AG10803 (cell line): ENCODE measurements around the gene CCDC157.
"Not testable (repeated sequence)": the region's sequence is repeated elsewhere in the genome, so short reads cannot be mapped to it uniquely, and the experiment has no call there.

Source experiments
- DNase-seq: peaks from one replicate; pipeline ENCODE4 v3.0.0; 2010; ENCODE audit warnings: low read depth
- H3K4me3 ChIP-seq: 2 replicates; pipeline ENCODE4 v1.5.1; 2011; ENCODE audit warnings: mild to moderate bottlenecking, low read length, control low read depth
- TF ChIP-seq, protein P1 (sequence below): conservative IDR thresholded peaks from 2 replicates; pipeline ENCODE4 v1.5.1; 2011; ENCODE audit warnings: mild to moderate bottlenecking, low read length, control low read depth, inconsistent platforms

Gene CCDC157

DNA sequence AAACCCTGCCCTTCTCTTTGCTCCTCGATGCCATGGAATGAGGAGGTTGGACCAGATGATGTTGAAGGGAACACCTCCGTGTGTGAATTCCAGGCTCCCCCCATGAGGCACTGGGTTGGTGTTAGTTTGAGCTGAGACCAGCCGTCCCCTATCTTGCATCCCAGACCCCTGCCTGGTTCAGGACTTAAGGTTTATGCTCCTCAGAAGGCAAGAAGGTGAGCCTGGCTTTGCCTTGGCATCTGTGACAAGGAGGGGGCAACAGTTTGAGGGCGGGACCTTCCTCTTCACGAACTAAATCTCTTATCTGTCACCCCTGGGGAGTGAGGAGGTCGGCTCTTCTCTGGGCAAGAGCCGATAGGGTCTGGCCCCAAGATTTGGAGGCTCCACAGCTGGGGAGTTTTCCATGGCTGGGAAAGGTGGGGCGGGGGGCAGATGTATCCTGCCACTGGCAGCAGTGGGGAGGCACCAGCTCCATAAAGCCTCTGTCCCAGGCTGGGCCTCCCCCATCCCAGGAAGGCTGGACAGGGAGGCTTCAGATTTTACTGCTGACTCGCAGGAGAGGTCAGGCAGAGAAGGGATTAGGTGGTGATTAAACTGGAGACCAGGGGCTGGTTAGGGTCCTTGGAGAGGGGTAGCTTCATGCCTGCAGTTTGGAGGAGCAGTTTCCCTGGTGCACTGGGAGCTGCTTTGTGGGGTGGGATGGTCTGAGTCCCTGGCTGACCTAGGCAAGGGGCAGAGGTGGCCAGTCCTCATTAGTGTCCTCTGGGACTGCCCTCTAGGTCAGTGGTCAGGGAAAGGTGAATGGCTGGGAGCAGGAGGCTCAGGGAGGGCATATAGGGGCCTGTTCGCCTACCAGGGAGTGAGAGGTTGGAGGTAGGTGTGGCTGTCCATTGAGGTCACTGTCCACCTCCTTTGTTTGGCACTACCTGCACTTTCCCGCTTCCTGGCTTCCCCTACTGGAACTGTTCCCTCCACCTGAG is 41.1 kb downstream of the CCDC157 start:
- TF ChIP-seq, protein P1, sequence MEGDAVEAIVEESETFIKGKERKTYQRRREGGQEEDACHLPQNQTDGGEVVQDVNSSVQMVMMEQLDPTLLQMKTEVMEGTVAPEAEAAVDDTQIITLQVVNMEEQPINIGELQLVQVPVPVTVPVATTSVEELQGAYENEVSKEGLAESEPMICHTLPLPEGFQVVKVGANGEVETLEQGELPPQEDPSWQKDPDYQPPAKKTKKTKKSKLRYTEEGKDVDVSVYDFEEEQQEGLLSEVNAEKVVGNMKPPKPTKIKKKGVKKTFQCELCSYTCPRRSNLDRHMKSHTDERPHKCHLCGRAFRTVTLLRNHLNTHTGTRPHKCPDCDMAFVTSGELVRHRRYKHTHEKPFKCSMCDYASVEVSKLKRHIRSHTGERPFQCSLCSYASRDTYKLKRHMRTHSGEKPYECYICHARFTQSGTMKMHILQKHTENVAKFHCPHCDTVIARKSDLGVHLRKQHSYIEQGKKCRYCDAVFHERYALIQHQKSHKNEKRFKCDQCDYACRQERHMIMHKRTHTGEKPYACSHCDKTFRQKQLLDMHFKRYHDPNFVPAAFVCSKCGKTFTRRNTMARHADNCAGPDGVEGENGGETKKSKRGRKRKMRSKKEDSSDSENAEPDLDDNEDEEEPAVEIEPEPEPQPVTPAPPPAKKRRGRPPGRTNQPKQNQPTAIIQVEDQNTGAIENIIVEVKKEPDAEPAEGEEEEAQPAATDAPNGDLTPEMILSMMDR, result no peak
- H3K4me3 ChIP-seq, result peak overlapping the region; percentile 83
- no peak for DNase-seq

DNA sequence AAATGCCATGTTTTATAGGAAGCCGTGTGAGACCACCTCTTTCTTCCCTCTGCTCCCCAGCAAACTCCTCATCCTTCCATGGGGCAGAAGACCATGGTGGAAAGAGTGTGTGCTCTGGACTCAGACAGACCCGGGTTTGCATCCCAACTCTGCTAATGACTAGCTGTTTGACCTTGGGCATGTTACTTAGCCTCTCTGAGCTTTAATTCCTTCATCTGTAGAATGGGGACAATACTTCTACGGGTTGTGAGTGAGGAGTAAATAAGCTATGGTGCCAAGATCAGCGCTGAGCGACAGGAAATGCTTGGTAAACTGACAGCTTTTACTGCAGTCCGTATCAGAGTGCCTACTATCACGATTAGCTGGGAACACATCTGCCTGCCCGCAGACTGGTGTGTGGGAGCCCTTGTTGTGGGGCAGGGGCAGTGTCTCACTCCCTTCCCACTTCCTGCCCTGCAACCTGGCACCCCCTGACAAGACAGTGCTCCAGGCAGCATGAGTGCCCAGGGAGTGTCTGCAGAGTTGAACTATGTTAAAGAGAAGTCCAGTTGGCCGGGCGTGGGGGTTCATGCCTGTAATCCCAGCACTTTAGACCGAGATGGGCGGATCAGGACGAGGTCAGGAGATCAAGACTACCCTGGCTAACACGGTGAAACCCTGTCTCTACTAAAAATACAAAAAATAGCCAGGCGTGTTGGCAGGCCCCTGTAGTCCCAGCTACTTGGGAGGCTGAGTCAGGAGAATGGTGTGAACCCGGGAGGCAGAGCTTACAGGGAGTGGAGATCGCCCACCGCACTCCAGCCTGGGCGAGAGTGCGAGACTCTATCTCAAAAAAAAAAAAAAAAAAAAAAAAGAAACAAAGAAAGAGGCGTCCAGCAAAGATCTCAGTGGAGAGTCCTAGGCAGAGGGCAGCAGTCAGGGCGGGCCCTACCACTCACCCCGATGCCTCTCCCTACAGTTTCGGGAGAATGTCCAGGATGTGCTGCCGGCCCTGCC is 42.2 kb downstream of the CCDC157 start:
- peak overlapping the region; percentile 83; the same call in 1 of the 2 replicates for H3K4me3 ChIP-seq
- no peak for DNase-seq
- TF ChIP-seq, protein P1, result no peak

DNA sequence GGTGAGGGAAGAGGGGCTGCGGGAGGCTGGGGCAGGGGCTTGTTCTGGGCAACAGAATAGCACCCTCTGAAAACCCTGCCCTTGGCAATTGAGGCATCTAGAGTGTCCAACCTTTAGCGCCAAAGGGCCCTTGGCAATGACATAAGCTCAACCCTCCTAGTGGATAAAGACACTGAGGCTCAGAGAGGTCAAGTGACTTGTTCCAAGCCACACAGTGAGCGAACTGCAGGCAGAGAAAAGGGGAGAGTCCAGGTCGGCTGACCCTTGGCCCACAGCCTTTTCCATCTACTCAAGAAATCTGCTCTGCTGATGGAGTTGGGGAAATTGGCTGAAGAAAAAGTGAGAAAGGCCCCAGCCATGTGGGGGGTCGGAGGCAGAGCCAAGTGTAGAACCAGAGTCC is 42.9 kb downstream of the CCDC157 start:
- no peak for DNase-seq
- TF ChIP-seq, protein P1, result no peak
- no peak overlapping the region for H3K4me3 ChIP-seq

DNA sequence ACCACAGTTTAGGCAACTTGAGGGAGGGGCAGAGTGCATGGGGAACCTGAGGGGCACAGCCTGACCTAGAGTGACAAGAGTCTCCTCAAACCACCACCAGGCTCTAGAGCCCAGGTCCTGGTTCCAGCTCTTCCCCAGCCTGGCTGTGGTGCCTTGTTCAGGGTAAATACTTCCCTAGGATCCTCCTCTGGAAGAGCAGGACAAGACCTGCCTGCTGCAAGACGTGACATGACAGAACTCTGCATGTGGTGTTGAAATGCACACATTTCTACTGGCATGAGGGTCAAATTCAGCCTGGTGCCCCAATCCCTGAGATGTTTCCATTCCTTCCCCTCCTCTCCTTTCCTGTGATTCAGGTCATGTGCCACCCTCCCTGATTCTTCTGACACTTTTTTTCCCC is 43.4 kb downstream of the CCDC157 start:
- no peak overlapping the region for H3K4me3 ChIP-seq
- DNase-seq, result no peak

DNA sequence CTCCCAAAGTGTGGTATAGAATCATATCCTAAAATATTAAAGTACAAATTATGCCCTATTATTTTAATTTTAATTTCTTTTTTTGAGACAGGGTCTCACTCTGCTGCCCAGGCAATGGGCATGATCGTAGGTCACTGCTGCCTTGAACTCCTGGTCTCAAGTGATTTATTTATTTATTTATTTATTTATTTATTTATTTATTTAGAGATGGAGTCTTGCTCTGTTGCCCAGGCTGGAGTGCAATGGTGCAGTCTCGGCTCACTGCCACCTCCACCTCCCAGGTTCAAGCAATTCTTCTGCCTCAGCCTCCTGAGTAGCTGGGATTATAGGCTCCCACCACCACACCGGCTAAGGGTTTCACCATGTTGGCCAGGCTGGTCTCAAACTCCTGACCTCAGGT is 44.2 kb downstream of the CCDC157 start:
- not testable (repeated sequence) for DNase-seq

More for the DNA sequence above, 43.4 kb downstream of the CCDC157 start:
- TF ChIP-seq, protein P1, result no peak

DNA sequence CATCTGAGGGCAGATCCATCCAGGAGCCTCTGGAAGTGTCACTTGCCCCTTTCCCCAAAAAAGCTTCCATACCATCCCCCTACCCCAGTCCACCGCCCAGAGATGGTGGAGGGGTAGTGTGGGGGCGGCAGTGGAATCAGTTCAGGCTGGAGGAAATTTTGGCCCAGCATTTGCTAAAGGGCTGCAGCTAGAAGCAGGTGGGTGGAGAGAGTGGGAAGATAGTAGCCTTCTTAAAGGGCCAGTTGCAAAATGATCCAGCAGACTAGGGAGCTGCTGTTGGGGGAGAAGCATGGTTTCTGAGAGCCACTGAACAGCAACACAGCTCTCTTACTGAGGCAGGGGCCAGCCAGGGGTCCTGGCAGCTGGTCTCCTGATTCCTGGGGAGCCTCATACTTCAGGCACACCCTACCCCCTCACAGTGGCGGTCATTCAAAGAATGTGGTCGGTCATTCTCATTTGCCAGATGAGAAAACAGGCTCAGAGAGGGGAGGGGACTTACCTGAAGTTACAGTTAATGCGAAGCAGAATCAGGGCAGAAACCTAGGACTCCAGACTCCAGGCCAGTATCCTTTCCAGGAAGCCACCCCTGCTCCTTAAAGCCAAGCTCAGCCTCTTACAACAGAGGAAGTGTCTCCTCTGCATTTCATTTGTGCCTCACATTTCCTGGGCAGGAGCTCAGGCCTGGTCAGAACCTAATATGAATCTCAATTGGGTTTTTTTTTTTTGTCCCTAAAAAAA is 45.4 kb downstream of the CCDC157 start:
- H3K4me3 ChIP-seq, result no peak overlapping the region
- TF ChIP-seq, protein P1, result no peak
- DNase-seq, result no peak

More for the DNA sequence above, 44.2 kb downstream of the CCDC157 start:
- H3K4me3 ChIP-seq, result not testable (repeated sequence)

DNA sequence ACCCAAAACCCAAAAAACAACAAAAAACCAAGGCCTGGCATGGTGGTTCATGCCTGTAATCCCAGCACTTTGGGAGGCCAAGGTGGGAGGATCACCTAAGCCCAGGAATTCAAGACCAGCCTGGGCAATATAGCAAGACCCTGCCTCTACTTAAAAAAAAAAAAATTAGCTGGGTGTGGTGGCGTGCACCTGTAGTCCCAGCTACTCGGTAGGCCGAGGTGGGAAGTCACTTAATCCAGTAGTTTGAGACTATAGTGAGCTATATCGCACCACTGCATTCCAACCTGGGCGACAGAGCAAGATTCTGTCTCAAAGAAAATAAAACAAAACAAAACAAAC is 45.9 kb downstream of the CCDC157 start:
- not testable (repeated sequence) for DNase-seq, H3K4me3 ChIP-seq
